Tibial nerve (tissue), 4 donors: ENCODE results near the gene BCAS3. TPM values are rescaled to one million over a fixed set of nuclear protein-coding genes. Genes with fewer than 3 reads are reported as not detected.
"Not testable (repeated sequence)": the region's sequence is repeated elsewhere in the genome, so short reads cannot be mapped to it uniquely, and the experiment has no call there.

Experiments used
- DNase-seq, 2 donors: peaks; one replicate each; pipeline ENCODE4 v3.0.0-alpha.2; 2019; ENCODE audit warnings: low spot score in 2 of 2
- H3K27ac ChIP-seq, 4 donors: fragments of 200-600 bp; sonication (generic) in 3 of 4; one replicate each; pipeline ENCODE4 v1.5.1; 2017 to 2019; ENCODE audit warnings: mild to moderate bottlenecking in 1 of 4
- H3K27me3 ChIP-seq, 2 donors: fragments of 200-600 bp; sonication (generic) in 1 of 2; one replicate each; pipeline versions ENCODE4 v1.5.1 to v1.6.0; 2017 to 2019
- H3K36me3 ChIP-seq, 3 donors: fragments of 200-600 bp; sonication (generic); one replicate each; pipeline ENCODE4 v1.5.1; 2018 to 2019
- H3K4me1 ChIP-seq, 4 donors: fragments of 200-600 bp; sonication (generic) in 3 of 4; one replicate each; pipeline ENCODE4 v1.5.1; 2017 to 2019
- H3K4me3 ChIP-seq, 4 donors: fragments of 200-600 bp; sonication (generic) in 3 of 4; one replicate each; pipeline ENCODE4 v1.5.1; 2017 to 2019; ENCODE audit warnings: mild to moderate bottlenecking in 1 of 4, moderate library complexity in 1 of 4
- H3K9me3 ChIP-seq, 4 donors: fragments of 200-600 bp; sonication (generic) in 3 of 4; one replicate each; pipeline ENCODE4 v1.5.1; 2017 to 2019
- CTCF ChIP-seq, 5 experiments: fragments of 200-600 bp in 3 of 5; fragments of 450-650 bp in 2 of 5; sonication (generic) in 3 of 5; IDR thresholded peaks; one replicate each; pipeline ENCODE4 v1.5.1; 2016 to 2019; ENCODE audit warnings: antibody characterized with exemption in 5 of 5, mild to moderate bottlenecking in 3 of 5, moderate library complexity in 2 of 5
- EP300 ChIP-seq, 2 donors: sonication (generic); formaldehyde crosslinking; IDR thresholded peaks; one replicate each; pipeline ENCODE4 v1.6.1; 2017; ENCODE audit warnings: antibody characterized with exemption in 2 of 2, mild to moderate bottlenecking in 1 of 2
- POLR2A ChIP-seq, 2 donors: fragments of 450-650 bp; IDR thresholded peaks; one replicate each; pipeline ENCODE4 v1.6.1; 2017; ENCODE audit warnings: antibody characterized with exemption in 2 of 2, mild to moderate bottlenecking in 2 of 2, moderate library complexity in 2 of 2
- WGBS, 2 donors: methylation state at CpG; one replicate each; pipeline ENCODE4 v1.1.5; 2018; 5-methylcytosine and 5-hydroxymethylcytosine counted together
- total RNA-seq, 4 donors: library from RNA; depleted of rRNA; stranded (reverse); fragments of >200 nt; gene quantifications; one replicate each; pipeline ENCODE4 v1.1.0, GENCODE V29; 2016

Gene BCAS3
- total RNA-seq, 4 donors from 2014 or later, result 26.4 to 48.1 (median 44.8) TPM

- WGBS, 2 donors, result 97% methylated on average over 4 of the region's 4 CpGs
Observed at GRCh38 chr17:60767744-60768308, 90.2 kb downstream of the BCAS3 start.

GRCh38 chr17:60769327-60769726, 91.7 kb downstream of the BCAS3 start:
- Histone ChIP-seq H3K9me3 (peaks cover 0 to 8% (median 0%) of the 10 kb centered on the region in 4 donors), H3K27ac (no peak overlapping the region), H3K4me1 (no peaks in the 10 kb centered on the region), H3K4me3 (no peak overlapping the region), H3K27me3 (no peaks in the 10 kb centered on the region), H3K36me3 (peaks cover 0 to 21% (median 0%) of the 10 kb centered on the region in 3 donors)
- TF ChIP-seq CTCF (IDR thresholded peaks at IDR 0.05), result no peak
- 73 to 89% methylated on average over 3 of the region's 3 CpGs for WGBS, 2 donors
- DNase-seq, result no peak

More at GRCh38 chr17:60767744-60768308, 90.2 kb downstream of the BCAS3 start:
- H3K36me3 ChIP-seq, result peaks cover 0 to 21% (median 0%) of the 10 kb centered on the region in 3 donors
- H3K4me3 ChIP-seq, result no peak overlapping the region
- H3K4me1 ChIP-seq, result no peaks in the 10 kb centered on the region
- H3K9me3 ChIP-seq, result peaks cover 0 to 8% (median 0%) of the 10 kb centered on the region in 4 donors
- no peak for TF ChIP-seq CTCF (IDR thresholded peaks at IDR 0.05)
- no peak for TF ChIP-seq EP300 (IDR thresholded peaks at IDR 0.05)
- no peak for TF ChIP-seq POLR2A (IDR thresholded peaks at IDR 0.05)
- no peak for DNase-seq
- no peaks in the 10 kb centered on the region for H3K27me3 ChIP-seq
- no peak overlapping the region for H3K27ac ChIP-seq

- H3K4me1 ChIP-seq, result no peaks in the 10 kb centered on the region
- no peaks in the 10 kb centered on the region for H3K27me3 ChIP-seq
- H3K36me3 ChIP-seq, result peaks cover 0 to 16% (median 0%) of the 10 kb centered on the region in 3 donors
- 95 to 98% methylated on average over 8 of the region's 8 CpGs for WGBS, 2 donors
- TF ChIP-seq CTCF (IDR thresholded peaks at IDR 0.05) (no peak), EP300 (IDR thresholded peaks at IDR 0.05) (no peak), POLR2A (IDR thresholded peaks at IDR 0.05) (no peak)
- no peak for DNase-seq
- no peak overlapping the region for H3K4me3 ChIP-seq
- H3K9me3 ChIP-seq, result peaks cover 0 to 8% (median 0%) of the 10 kb centered on the region in 4 donors
- no peak overlapping the region for H3K27ac ChIP-seq
Observed at GRCh38 chr17:60770946-60771422, 93.3 kb downstream of the BCAS3 start.

GRCh38 chr17:60771621-60772020, 94.0 kb downstream of the BCAS3 start:
- not testable (repeated sequence) for H3K4me1 ChIP-seq, H3K36me3 ChIP-seq, DNase-seq, H3K9me3 ChIP-seq, H3K4me3 ChIP-seq, H3K27ac ChIP-seq, H3K27me3 ChIP-seq
- WGBS, 2 donors, result 91 to 95% methylated on average over 5 of the region's 5 CpGs

- Histone ChIP-seq H3K27ac (no peak overlapping the region), H3K9me3 (no peaks in the 10 kb centered on the region), H3K4me3 (no peak overlapping the region), H3K36me3 (no peaks in the 10 kb centered on the region), H3K4me1 (no peaks in the 10 kb centered on the region), H3K27me3 (no peaks in the 10 kb centered on the region)
- no peak for TF ChIP-seq POLR2A (IDR thresholded peaks at IDR 0.05)
- no peak for TF ChIP-seq EP300 (IDR thresholded peaks at IDR 0.05)
- TF ChIP-seq CTCF (IDR thresholded peaks at IDR 0.05), result no peak
- 96 to 97% methylated on average over 7 of the region's 7 CpGs for WGBS, 2 donors
- no peak for DNase-seq
Observed at GRCh38 chr17:60773552-60773951, 95.9 kb downstream of the BCAS3 start.
